NCI-H82 treated with DMSO at 0.1 percent for 48 hours (cell line): ENCODE measurements around the gene CA6.
"Not testable (repeated sequence)": the region's sequence is repeated elsewhere in the genome, so short reads cannot be mapped to it uniquely, and the experiment has no call there.

Source experiments
- DNase-seq: peaks from one replicate; lab custom pipeline; 2025; ENCODE audit not compliant: unreplicated experiment; lab: John Stamatoyannopoulos, UW

The CA6 gene

GRCh38 chr1:8926707-8927694 lies 18.7 kb upstream of the CA6 start:
- no peak for DNase-seq

- DNase-seq, result no peak
Measured at GRCh38 chr1:8930116-8930515, 15.6 kb upstream of the CA6 start.

GRCh38 chr1:8937051-8937450 lies 8.6 kb upstream of the CA6 start:
- not testable (repeated sequence) for DNase-seq

DNA sequence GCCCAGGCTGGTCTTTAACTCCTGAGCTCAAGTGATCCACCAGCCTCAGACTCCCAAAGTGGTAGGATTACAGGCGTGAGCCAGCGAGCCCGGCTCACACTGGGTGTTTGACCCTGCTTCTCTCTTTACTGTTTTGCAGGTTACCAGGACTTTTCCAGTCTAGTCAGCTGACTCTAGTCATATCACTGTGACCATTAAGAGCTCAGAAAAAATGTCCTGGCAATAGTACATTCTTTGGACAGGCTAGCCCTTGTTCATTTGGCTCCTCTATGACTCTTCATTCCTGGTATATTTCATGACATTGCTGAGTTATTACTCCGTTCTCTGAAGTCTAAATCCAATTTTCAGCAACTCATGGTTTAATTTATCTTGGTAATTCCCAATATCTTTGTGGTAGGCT lies 8.0 kb upstream of the CA6 start:
- DNase-seq, result no peak

DNA sequence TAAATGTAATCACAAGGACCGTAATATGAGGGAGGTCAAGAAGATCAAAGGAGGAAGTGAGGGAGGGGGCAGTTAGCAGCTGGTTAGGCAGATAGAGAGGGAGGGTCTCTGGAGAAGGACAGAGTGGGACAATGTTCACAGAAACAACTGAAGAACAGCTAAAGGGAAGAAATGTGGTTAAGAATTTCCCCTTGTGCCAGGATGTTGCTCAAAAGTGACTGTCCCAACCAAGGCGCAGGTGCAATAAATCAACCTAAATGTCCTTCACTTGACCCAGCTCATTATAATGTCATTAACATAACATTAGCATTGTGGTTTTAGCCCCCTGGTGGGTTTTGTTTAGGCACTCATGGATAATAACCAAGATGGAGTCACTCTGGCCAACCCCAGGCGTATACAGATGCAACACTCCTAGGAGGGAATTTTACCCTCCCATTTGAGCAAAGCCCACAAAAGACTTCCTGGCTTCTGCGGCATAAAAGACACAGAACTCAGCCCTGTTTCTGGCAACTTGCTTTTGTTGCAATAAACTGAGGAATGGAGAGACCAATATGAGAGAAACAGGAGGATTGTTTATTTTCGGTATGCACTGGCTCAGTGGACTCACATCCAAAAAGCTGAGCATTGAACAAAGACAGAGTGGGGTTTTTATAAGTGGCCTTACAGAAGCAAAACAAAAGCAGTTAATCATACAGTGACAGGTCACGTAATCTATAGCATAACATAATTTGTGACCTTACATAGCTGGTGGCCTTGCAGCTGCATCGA lies 7.3 kb upstream of the CA6 start:
- no peak for DNase-seq

GRCh38 chr1:8939000-8939265 lies 6.7 kb upstream of the CA6 start:
- no peak for DNase-seq

DNA sequence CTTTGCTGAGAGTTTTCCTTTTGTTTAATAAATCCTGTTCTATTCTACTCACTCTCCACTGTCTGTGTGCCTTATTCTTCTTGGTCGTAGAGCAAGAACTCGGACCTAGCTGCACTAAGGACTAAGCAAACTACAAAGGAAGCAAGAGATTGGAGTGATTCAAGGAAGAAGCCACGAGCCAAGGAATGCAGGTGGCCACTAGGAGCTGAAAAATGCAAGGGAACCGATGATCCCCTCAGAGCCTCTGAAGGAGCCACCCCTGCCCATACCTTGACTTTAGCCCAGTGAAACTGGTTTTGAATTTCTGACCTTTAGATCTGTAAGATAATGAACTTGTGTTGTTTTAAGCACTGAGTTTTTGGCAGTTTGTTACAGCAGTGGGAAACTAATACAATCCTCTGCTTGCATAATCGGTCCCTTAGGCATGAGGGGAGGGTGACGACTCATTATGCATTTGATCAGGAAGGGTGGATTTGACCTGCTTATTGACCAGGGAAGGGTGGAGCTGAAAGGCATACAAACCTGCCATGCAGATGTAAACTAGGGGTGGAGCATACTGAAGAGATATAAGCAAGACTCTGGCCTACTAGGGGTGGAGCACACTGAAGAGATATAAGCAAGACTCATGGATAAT lies 6.2 kb upstream of the CA6 start:
- no peak for DNase-seq

- DNase-seq, result no peak
Measured at GRCh38 chr1:8941906-8942305, 3.8 kb upstream of the CA6 start.

- DNase-seq, result no peak
Measured at GRCh38 chr1:8943498-8944405, 1.9 kb upstream of the CA6 start.

DNA sequence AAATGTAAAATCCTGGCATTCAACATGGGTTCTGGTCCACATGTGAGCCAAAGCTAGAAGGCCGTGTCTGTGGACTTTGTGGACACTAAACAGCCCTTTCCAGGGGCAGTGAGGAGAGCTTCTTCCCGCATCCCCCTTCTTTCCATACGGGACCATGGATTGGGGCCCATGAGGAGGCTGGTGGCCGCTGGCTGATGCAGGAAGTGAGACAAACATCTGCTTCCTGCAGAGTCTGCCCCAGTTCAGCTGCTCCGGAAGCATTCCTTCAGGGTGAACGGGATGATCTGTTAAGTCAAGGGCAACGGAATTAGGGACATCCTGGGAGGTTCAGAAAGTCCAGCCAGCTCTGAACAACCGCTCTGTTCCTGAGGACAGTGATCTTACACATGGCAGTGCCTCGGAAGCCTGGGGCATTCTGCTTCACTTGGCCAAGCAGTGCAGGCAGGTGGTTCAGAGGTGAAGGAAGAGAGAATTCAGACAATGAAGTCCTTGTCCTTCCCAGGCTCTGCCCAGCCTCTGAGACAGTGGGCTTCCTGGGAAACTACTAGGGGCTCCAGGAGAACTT lies 1.5 kb downstream of the CA6 start:
- DNase-seq, result no peak

DNA sequence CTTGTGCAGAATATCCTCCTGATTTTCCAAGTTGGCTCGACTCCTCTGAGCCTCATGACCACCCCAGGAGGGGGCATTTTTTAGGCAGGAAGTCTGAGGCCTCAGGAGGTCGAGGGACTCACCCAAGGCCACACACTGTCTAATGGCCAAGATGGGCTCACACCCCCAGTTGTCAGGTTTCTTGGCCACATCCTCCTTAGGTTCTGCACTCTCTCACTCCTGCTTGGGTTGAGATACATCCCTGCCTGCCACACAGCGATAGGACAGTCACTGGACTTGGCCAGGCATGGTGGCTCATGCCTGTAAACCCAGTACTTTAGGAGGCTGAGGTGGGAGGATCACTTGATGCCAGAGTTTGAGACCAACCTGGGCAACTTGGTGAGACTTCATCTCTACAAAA lies 4.6 kb downstream of the CA6 start:
- DNase-seq, result no peak

GRCh38 chr1:8951231-8951630 lies 5.6 kb downstream of the CA6 start:
- DNase-seq, result no peak

- DNase-seq, result no peak
Measured at GRCh38 chr1:8955406-8955805, 9.7 kb downstream of the CA6 start.

GRCh38 chr1:8956461-8957349 lies 11.0 kb downstream of the CA6 start:
- no peak for DNase-seq

DNA sequence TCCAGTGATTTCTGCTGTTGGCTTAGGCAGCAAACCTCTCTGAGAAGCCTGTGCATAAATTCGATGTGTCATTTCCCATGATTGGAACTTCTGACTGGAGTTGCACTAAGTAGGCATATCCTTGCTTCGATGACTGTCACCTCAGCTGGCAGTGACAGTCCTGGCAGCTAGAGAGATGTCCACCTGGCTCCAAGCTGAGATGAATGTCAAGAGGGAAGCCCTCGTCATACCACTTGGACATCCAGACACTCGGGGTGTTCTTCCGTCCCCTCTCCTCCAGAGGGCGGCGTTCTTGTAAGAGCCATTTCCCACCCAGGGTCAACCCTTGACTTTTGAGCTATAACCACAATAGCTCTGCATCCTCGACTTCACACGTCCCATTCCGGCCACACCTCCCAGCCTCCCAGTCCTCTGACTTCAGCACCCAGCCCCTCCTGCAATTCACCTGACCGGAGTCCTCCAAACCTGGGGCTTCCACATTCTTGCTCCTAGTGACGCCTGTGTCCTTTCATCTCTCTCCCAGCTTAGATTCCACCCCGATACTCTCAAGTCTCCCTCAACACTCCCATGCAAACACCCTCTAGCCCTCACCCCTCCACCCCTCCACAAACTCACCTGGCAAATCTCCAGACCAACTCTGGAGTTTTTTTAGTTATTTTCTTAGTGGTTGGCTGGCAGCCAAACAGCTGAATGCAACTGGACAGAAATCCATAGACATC lies 17.3 kb downstream of the CA6 start:
- peak; percentile 11 for DNase-seq

DNA sequence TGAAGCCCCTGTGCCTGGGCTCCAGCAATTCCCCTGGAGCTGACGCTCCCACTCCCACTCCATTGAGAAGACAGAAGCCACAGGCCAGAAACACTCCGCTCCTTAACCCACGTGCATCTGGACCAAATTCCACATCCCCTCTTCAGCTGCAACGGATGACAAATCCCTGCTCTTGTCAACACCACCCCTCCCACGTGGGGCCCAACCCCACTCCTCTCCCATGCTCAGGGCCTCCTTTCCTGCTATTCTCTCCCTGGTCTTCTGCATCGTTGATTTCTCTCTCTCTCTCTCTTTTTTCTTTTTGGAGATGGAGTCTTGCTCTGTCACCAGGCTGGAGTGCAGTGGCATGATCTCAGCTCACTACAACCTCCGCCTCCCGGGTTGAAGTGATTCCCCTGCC lies 18.3 kb downstream of the CA6 start:
- no peak for DNase-seq

DNA sequence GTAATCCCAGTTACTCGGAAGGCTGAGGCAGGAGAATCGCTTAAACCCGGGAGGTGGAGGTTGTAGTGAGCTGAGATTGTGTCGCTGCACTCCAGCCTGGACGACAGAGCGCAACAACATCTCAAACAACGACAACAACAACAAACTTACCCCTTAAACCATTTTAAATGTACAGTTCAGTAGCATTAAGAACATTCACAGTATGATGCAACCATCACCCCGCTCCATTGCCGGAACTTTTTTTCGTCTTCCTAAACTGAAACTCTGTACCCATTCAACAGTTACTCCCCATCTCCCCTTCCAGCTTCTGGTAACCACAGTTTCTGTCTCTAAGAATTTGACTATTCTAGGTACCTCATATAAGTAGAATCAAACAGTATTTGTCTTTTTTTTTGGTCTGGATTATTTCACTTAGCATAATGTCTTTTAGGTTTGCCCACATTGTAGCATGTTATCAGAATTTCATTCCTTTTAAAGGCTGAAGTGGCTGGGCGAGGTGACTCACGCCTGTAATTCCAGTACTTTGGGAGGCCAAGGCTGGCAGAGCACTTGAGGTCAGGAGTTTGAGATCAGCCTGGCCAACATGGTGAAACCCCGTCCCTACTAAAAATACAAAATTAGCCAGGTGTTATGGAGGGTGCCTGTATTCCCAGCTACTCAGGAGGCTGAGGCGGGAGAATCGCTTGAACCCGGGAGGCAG lies 19.6 kb downstream of the CA6 start:
- DNase-seq, result no peak

GRCh38 chr1:8966606-8967005 lies 20.9 kb downstream of the CA6 start:
- no peak for DNase-seq
